Nephron (organoid): ENCODE measurements around the gene KYNU.
"Not testable (repeated sequence)": the region's sequence is repeated elsewhere in the genome, so short reads cannot be mapped to it uniquely, and the experiment has no call there.

Source experiments
- H3K27ac Mint-ChIP-seq, 3 experiments: 2 replicates each; pipeline ENCODE4 v1.8.0; 2020; ENCODE audit warnings: mixed read lengths in 3 of 3, mild to moderate bottlenecking in 2 of 3, moderate library complexity in 1 of 3
- H3K27me3 Mint-ChIP-seq: 2 replicates; pipeline ENCODE4 v1.8.0; 2021; ENCODE audit warnings: low read depth, mild to moderate bottlenecking, moderate library complexity, mixed read lengths
- H3K36me3 Mint-ChIP-seq: 2 replicates; pipeline ENCODE4 v1.8.0; 2020; ENCODE audit warnings: low read depth, mixed read lengths
- H3K4me1 Mint-ChIP-seq: 2 replicates; pipeline ENCODE4 v1.8.0; 2020; ENCODE audit warnings: mixed read lengths
- H3K4me3 Mint-ChIP-seq, 3 experiments: 2 replicates each; pipeline ENCODE4 v1.8.0; 2020; ENCODE audit warnings: mild to moderate bottlenecking in 3 of 3, mixed read lengths in 3 of 3, moderate library complexity in 2 of 3
- H3K9me3 Mint-ChIP-seq: 2 replicates; pipeline ENCODE4 v1.8.0; 2020; ENCODE audit warnings: mixed read lengths
- CTCF ChIP-seq, 3 experiments: fragments of 200-600 bp; sonication (generic); IDR thresholded peaks; one replicate each; pipeline ENCODE4 v1.5.0; 2021; ENCODE audit warnings: antibody characterized with exemption in 3 of 3; ENCODE audit not compliant: unreplicated experiment in 3 of 3

The KYNU gene

GRCh38 chr2:143034292-143035074 lies 157.0 kb downstream of the KYNU start:
- Mint-ChIP-seq H3K9me3 (no peaks in the 10 kb centered on the region), H3K4me3 (no peak overlapping the region), H3K27ac (no peak overlapping the region), H3K4me1 (no peaks in the 10 kb centered on the region), H3K36me3 (no peaks in the 10 kb centered on the region), H3K27me3 (no peaks in the 10 kb centered on the region)
- peak; percentile 94 to 99 (median 99) for TF ChIP-seq CTCF (IDR thresholded peaks at IDR 0.05; ENCODE audit: unreplicated experiment in 3 of 3)

- TF ChIP-seq CTCF (IDR thresholded peaks at IDR 0.05; ENCODE audit: unreplicated experiment in 3 of 3), result no peak
- H3K4me3 Mint-ChIP-seq, result no peak overlapping the region
- H3K9me3 Mint-ChIP-seq, result peaks cover 11% of the 10 kb centered on the region
- no peaks in the 10 kb centered on the region for H3K4me1 Mint-ChIP-seq
- no peaks in the 10 kb centered on the region for H3K36me3 Mint-ChIP-seq
- H3K27me3 Mint-ChIP-seq, result no peaks in the 10 kb centered on the region
- H3K27ac Mint-ChIP-seq, result no peak overlapping the region
These were observed 174.0 kb downstream of the KYNU start for GRCh38 chr2:143051465-143051864.

GRCh38 chr2:143053437-143053836 lies 176.0 kb downstream of the KYNU start:
- peaks cover 18% of the 10 kb centered on the region for H3K9me3 Mint-ChIP-seq
- H3K4me3 Mint-ChIP-seq, H3K27me3 Mint-ChIP-seq, H3K27ac Mint-ChIP-seq, H3K4me1 Mint-ChIP-seq, H3K36me3 Mint-ChIP-seq: not testable (repeated sequence)

- no peaks in the 10 kb centered on the region for H3K27me3 Mint-ChIP-seq
- H3K36me3 Mint-ChIP-seq, result peaks cover 3% of the 10 kb centered on the region
- no peak overlapping the region for H3K27ac Mint-ChIP-seq
- TF ChIP-seq CTCF (IDR thresholded peaks at IDR 0.05; ENCODE audit: unreplicated experiment in 3 of 3), result no peak
- H3K4me1 Mint-ChIP-seq, result no peaks in the 10 kb centered on the region
- peaks cover 18% of the 10 kb centered on the region for H3K9me3 Mint-ChIP-seq
- no peak overlapping the region for H3K4me3 Mint-ChIP-seq
These were observed 179.1 kb downstream of the KYNU start for GRCh38 chr2:143056550-143056949.

GRCh38 chr2:143058851-143059250 lies 181.4 kb downstream of the KYNU start:
- Mint-ChIP-seq H3K9me3 (peaks cover 16% of the 10 kb centered on the region), H3K36me3 (peaks cover 3% of the 10 kb centered on the region), H3K4me3 (no peak overlapping the region), H3K27ac (no peak overlapping the region), H3K27me3 (no peaks in the 10 kb centered on the region), H3K4me1 (no peaks in the 10 kb centered on the region)
- no peak for TF ChIP-seq CTCF (IDR thresholded peaks at IDR 0.05; ENCODE audit: unreplicated experiment in 3 of 3)

GRCh38 chr2:143063612-143064200 lies 186.2 kb downstream of the KYNU start:
- peaks cover 7% of the 10 kb centered on the region for H3K9me3 Mint-ChIP-seq
- no peak for TF ChIP-seq CTCF (IDR thresholded peaks at IDR 0.05; ENCODE audit: unreplicated experiment in 3 of 3)
- H3K4me3 Mint-ChIP-seq, result no peak overlapping the region
- H3K4me1 Mint-ChIP-seq, result no peaks in the 10 kb centered on the region
- H3K27me3 Mint-ChIP-seq, result no peaks in the 10 kb centered on the region
- H3K36me3 Mint-ChIP-seq, result no peaks in the 10 kb centered on the region
- H3K27ac Mint-ChIP-seq, result no peak overlapping the region
